ENCODE data around the gene MARVELD1.

- peak; percentile 43 to 79 (median 73) for TF ChIP-seq CTCF (IDR thresholded peaks at IDR 0.05 in 8 of 11, conservative IDR thresholded peaks at IDR 0.05 in 3 of 11)
- no peak for TF ChIP-seq POLR2A (IDR thresholded peaks at IDR 0.05)
Measured at GRCh38 chr10:97701438-97702069, 12.0 kb upstream of the MARVELD1 start.

Measured in spleen (tissue), 7 donors.